Astrocyte of the spinal cord (primary cell): ENCODE measurements around the gene GRM7.
A peak's percentile ranks its signal among the peaks of the same experiment; 100 is the strongest.

Experiments used
- DNase-seq: peaks from one replicate; pipeline ENCODE4 v3.0.0; 2011; ENCODE audit warnings: low read depth, low spot score
- H3K4me3 ChIP-seq: 2 replicates; pipeline ENCODE4 v1.5.1; 2011; ENCODE audit warnings: low read depth, mild to moderate bottlenecking, low read length, moderate library complexity
- in situ Hi-C: cut with HindIII; loops from 2 replicates; pipeline ENCODE4 v1.10.0; 2017; ENCODE audit warnings: low sequenced_read_pairs
- TF ChIP-seq, protein P1 (sequence below): IDR thresholded peaks from 2 replicates; pipeline ENCODE4 v1.5.1; 2012; ENCODE audit warnings: low read depth, mild to moderate bottlenecking, low read length, inconsistent platforms

GRM7 gene

DNA sequence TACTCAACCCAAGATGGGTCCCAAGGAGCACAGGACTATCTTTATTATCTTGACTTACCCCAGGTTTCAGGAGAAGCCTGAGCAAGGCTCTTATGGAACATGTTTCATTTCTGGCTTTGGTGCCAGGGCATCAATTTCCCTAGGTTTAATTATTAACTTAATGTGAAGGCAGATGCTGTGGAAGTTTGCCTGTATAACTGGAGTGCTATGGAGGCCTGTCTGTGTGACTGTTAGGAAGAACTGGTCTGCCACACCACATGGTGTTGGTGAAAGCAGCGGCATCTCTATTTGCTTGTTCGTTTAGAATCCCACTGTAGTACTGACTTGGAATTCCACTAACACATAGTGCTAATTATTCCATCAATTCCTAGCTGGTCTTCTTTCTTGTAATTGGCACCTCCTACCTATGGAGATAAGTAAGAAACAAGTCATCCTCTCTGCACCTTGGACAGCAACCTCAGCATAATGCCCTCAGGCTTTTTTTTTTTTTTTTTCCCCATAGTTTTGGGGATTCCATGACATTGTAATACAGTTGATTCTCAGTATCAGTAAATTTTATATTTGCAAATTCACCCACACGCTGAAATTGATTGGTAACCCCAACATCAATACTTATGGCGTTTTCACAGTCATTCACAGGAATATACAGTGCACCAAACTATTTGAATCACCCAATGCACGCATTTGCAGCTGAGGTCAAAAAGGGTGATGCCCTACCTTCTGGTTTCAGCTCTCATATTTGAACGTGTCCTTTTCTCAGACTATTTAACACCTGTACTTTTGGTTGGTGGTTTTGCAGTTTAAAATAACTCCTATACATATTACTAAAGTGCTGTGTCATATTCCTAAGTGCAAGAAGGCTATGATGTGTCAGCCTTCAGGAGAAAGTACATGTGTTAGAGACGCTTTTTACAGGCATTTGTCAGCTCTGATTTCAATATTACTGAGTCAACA, 867.9 kb downstream of the GRM7 start:
- TF ChIP-seq, protein P1, sequence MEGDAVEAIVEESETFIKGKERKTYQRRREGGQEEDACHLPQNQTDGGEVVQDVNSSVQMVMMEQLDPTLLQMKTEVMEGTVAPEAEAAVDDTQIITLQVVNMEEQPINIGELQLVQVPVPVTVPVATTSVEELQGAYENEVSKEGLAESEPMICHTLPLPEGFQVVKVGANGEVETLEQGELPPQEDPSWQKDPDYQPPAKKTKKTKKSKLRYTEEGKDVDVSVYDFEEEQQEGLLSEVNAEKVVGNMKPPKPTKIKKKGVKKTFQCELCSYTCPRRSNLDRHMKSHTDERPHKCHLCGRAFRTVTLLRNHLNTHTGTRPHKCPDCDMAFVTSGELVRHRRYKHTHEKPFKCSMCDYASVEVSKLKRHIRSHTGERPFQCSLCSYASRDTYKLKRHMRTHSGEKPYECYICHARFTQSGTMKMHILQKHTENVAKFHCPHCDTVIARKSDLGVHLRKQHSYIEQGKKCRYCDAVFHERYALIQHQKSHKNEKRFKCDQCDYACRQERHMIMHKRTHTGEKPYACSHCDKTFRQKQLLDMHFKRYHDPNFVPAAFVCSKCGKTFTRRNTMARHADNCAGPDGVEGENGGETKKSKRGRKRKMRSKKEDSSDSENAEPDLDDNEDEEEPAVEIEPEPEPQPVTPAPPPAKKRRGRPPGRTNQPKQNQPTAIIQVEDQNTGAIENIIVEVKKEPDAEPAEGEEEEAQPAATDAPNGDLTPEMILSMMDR: no peak
- in situ Hi-C loops: no loop called here
- no peak for DNase-seq
- no peak overlapping the region for H3K4me3 ChIP-seq

DNA sequence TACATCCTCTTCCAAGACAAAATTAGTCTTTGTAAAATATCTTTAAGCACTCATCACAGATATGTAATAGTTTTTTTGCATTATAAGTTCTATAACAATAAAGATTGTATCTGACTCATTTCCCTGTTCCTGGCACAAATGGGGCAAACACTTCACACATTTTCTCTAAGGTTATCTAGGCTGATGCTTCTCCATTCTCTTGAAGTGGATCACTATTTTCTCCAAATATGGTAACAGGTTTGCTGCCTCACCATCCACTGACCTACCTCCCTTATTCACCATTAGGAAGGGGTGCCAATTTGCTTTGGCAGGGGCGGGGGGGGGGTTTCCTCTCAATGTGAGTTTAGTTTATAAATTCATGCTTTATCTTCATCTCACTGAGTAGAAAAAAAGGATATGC, 873.0 kb downstream of the GRM7 start:
- peak; percentile 7 for DNase-seq
- H3K4me3 ChIP-seq: no peak overlapping the region
- TF ChIP-seq, protein P1: no peak
- in situ Hi-C loops: no loop called here

DNA sequence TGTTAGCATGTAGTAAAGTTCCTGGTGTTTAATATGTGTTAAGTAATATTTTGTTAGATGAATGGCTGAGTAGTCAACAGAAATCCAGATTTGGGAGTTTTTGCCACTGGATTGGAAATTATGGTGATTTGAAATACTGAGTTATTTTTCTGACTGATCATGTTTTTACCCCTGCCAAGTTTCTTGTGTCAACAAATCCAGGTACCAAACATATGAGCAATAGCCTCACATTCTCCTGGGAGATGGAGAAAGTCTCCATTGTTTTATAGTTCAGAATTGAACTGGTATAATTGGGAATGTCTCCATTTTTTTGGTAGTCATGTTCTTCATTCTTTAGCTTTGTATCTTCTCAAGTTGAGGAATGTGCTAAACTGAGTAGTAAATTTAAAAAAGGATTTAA, 873.5 kb downstream of the GRM7 start:
- peak; percentile 15 for DNase-seq
- TF ChIP-seq, protein P1: no peak
- H3K4me3 ChIP-seq: no peak overlapping the region
- in situ Hi-C loops: no loop called here

DNA sequence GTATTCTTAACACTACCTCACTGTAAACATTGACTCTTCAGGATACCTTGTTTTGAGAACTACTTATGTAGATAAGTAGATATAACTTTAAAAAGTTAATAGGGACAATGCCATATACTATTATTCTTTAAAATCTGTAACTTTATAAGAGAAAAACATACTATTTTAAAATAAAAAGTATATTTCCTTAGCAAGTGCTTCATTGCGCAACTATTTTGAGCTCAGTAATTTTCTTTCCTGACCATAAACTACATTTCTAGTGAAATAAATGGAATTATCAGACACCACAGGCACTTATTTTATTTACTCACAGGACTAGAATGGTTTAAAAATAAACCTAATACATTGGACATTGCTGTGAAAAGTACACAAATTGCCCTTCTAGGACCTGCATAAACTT, 876.3 kb downstream of the GRM7 start:
- TF ChIP-seq, protein P1: no peak
- in situ Hi-C loops: no loop called here
- DNase-seq: no peak
- no peak overlapping the region for H3K4me3 ChIP-seq

DNA sequence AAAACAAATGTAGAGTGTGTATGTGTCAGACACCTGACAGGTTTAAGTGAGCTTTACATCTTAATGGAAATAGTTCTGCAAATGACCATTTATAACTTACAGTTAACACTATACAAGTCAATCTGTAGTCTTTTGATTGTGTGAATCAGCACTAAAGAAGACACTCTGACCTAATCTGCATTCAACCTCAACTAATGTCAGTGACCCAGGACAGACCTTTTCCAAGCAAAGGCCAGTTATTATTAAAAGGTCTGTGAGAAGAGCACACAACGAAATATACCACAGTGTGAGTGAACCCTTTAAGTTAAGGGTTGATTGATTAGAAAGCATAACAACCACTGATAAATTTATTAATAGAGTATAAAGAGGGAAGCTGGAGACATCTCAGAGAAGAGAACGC, 878.8 kb downstream of the GRM7 start:
- DNase-seq: no peak
- in situ Hi-C loops: no loop called here
- TF ChIP-seq, protein P1: no peak
- H3K4me3 ChIP-seq: no peak overlapping the region

DNA sequence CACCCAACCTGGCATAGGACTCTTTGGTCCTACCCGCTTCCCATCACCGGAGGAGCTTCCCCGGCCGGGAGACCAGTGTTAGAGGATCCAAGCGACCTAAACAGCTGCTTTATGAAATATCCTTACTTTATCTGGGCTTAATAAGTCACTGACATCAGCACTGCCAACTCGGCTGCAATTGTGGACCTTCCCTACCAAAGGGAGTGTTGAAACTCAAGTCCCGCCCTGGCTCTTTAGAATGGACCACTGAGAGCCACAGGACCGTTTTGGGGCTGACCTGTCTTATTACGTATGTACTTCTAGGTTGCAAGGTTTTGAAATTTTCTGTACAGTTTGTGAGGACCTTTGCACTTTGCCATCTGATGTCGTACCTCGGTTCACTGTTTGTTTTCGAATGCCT, 879.5 kb downstream of the GRM7 start:
- TF ChIP-seq, protein P1: no peak
- in situ Hi-C loops: no loop called here
- DNase-seq: no peak
- H3K4me3 ChIP-seq: no peak overlapping the region
